SK-N-SH (cell line): ENCODE measurements around the gene NAE1. TPM values are rescaled to one million over a fixed set of nuclear protein-coding genes. Genes with fewer than 3 reads are reported as not detected.

ENCODE experiments used
- CTCF ChIA-PET: fragments of 300-600, 350-600 bp; formaldehyde crosslinking; extraction: SDS; loops from one replicate; lab custom pipeline; 2021; lab: Yijun Ruan, JAX
- POLR2A ChIA-PET: fragments of 350-600 bp; sonication (Branson Sonifier 250); formaldehyde crosslinking; extraction: SDS; loops from one replicate; lab custom pipeline; 2020; ENCODE audit warnings: antibody characterized with exemption, inconsistent platforms; lab: Yijun Ruan, JAX
- DNase-seq: peaks from one replicate; pipeline ENCODE4 v3.0.0; 2012
- H2AFZ ChIP-seq: fragments of 200-600 bp; sonication (generic); 2 replicates; pipeline ENCODE4 v1.8.1; 2016; ENCODE audit warnings: antibody characterized with exemption, mild to moderate bottlenecking, low read depth
- H3F3A ChIP-seq: fragments of 200-600 bp; sonication (generic); replicated peaks from 2 replicates; pipeline ENCODE3; 2016; ENCODE audit warnings: antibody characterized with exemption, mild to moderate bottlenecking; ENCODE audit not compliant: insufficient read depth
- H3K27ac ChIP-seq, 2 experiments: fragments of 200-500 bp in 1 of 2; fragments of 200-600 bp in 1 of 2; sonication (Bioruptor generic) in 1 of 2; sonication (generic), shearing (Covaris generic) in 1 of 2; 2 replicates each; pipeline versions ENCODE4 v1.5.1 to v1.6.1; 2014 to 2016; ENCODE audit warnings: low read depth in 2 of 2, inconsistent platforms in 1 of 2, low read length in 1 of 2, mild to moderate bottlenecking in 1 of 2, mixed read lengths in 1 of 2
- H3K27me3 ChIP-seq: fragments of 200-600 bp; sonication (generic), shearing (Covaris generic); 2 replicates; pipeline ENCODE4 v1.6.1; 2016; ENCODE audit warnings: mixed run types; ENCODE audit not compliant: insufficient read depth
- H3K36me3 ChIP-seq, 2 experiments: fragments of 200-500 bp in 1 of 2; fragments of 200-600 bp in 1 of 2; sonication (Bioruptor generic) in 1 of 2; sonication (generic) in 1 of 2; replicated peaks in 1 of 2; 2 replicates each; pipeline versions ENCODE3 to v1.5.1; 2014 to 2016; ENCODE audit warnings: low read length in 1 of 2, mild to moderate bottlenecking in 1 of 2; ENCODE audit not compliant: insufficient read depth in 2 of 2, control insufficient read depth in 1 of 2
- H3K4me1 ChIP-seq, 2 experiments: fragments of 200-500 bp in 1 of 2; fragments of 200-600 bp in 1 of 2; sonication (Bioruptor generic) in 1 of 2; sonication (generic), shearing (Covaris generic) in 1 of 2; 2 replicates each; pipeline versions ENCODE4 v1.5.1 to v1.6.1; 2014 to 2016; ENCODE audit warnings: low read depth in 1 of 2, low read length in 1 of 2, mixed run types in 1 of 2; ENCODE audit not compliant: insufficient read depth in 2 of 2, control insufficient read depth in 1 of 2
- H3K4me2 ChIP-seq: fragments of 200-600 bp; sonication (generic), shearing (Covaris generic); 2 replicates; pipeline ENCODE4 v1.6.1; 2017; ENCODE audit warnings: mixed run types
- H3K4me3 ChIP-seq, 2 experiments: fragments of 200-500 bp in 1 of 2; fragments of 200-600 bp in 1 of 2; sonication (Bioruptor generic) in 1 of 2; sonication (generic), shearing (Covaris generic) in 1 of 2; 2 replicates each; pipeline versions ENCODE4 v1.5.1 to v1.8.1; 2014 to 2016; ENCODE audit warnings: low read depth in 2 of 2, inconsistent platforms in 1 of 2, low read length in 1 of 2, mild to moderate bottlenecking in 1 of 2, mixed read lengths in 1 of 2, moderate library complexity in 1 of 2
- H3K79me2 ChIP-seq: fragments of 200-600 bp; sonication (generic); 2 replicates; pipeline ENCODE4 v1.8.1; 2017; ENCODE audit warnings: mild to moderate bottlenecking; ENCODE audit not compliant: insufficient read depth
- H3K9ac ChIP-seq: fragments of 200-600 bp; sonication (generic); 2 replicates; pipeline ENCODE4 v1.6.1; 2017; ENCODE audit warnings: mixed run types
- H3K9me2 ChIP-seq: fragments of 200-600 bp; sonication (generic); 2 replicates; pipeline ENCODE4 v1.6.1; 2017; ENCODE audit warnings: mixed run types
- H3K9me3 ChIP-seq: fragments of 200-600 bp; sonication (generic); 2 replicates; pipeline ENCODE4 v1.6.1; 2017; ENCODE audit warnings: mixed run types, mild to moderate bottlenecking, moderate library complexity
- H4K20me1 ChIP-seq: fragments of 200-600 bp; sonication (generic); 2 replicates; pipeline ENCODE4 v1.6.1; 2017; ENCODE audit warnings: mild to moderate bottlenecking, mixed run types; ENCODE audit not compliant: insufficient read depth
- EP300 ChIP-seq, 2 experiments: IDR thresholded peaks; 2 replicates each; pipeline versions ENCODE4 v1.4.0 to v1.6.1; 2012; ENCODE audit warnings: borderline replicate concordance in 1 of 2, low read depth in 1 of 2, low read length in 1 of 2
- EZH2phosphoT487 ChIP-seq: fragments of 200-600 bp; sonication (generic); IDR thresholded peaks from 2 replicates; pipeline ENCODE4 v1.6.1; 2017; ENCODE audit warnings: low read depth, mixed run types, mild to moderate bottlenecking, antibody characterized with exemption, moderate library complexity, borderline replicate concordance
- FOSL2 ChIP-seq: IDR thresholded peaks from 2 replicates; pipeline ENCODE4 v1.4.0; 2012; ENCODE audit warnings: low read depth, mild to moderate bottlenecking, moderate library complexity, borderline replicate concordance
- FOXJ3 ChIP-seq: sonication (generic); formaldehyde crosslinking; IDR thresholded peaks from 2 replicates; pipeline ENCODE4 v1.5.1; 2020; ENCODE audit warnings: mild to moderate bottlenecking, missing genetic modification reagents
- FOXM1 ChIP-seq: IDR thresholded peaks from 2 replicates; pipeline ENCODE4 v1.4.0; 2012; ENCODE audit warnings: low read depth, mild to moderate bottlenecking
- GABPA ChIP-seq: IDR thresholded peaks from 2 replicates; pipeline ENCODE4 v1.4.0; 2012; ENCODE audit warnings: low read depth, mild to moderate bottlenecking
- GATA2 ChIP-seq: sonication (generic); formaldehyde crosslinking; IDR thresholded peaks from 2 replicates; pipeline ENCODE4 v1.5.0; 2020; ENCODE audit warnings: mild to moderate bottlenecking, missing genetic modification reagents
- MEF2A ChIP-seq: IDR thresholded peaks from 2 replicates; pipeline ENCODE4 v1.4.0; 2012; ENCODE audit warnings: low read depth, borderline replicate concordance
- MXI1 ChIP-seq: IDR thresholded peaks from 2 replicates; pipeline ENCODE4 v1.6.1; 2012; ENCODE audit warnings: mild to moderate bottlenecking, low read depth, low read length, improper control_type of control experiment
- NFIC ChIP-seq: IDR thresholded peaks from 2 replicates; pipeline ENCODE4 v1.4.0; 2012; ENCODE audit warnings: borderline replicate concordance
- POLR2AphosphoS5 ChIP-seq: IDR thresholded peaks from 2 replicates; pipeline ENCODE4 v1.6.1; 2012; ENCODE audit warnings: low read depth, low read length
- RFX5 ChIP-seq: IDR thresholded peaks from 2 replicates; pipeline ENCODE4 v1.6.1; 2012; ENCODE audit warnings: mild to moderate bottlenecking, improper control_type of control experiment, low read length
- RXRA ChIP-seq: IDR thresholded peaks from 2 replicates; pipeline ENCODE4 v1.4.0; 2012; ENCODE audit warnings: low read depth, mild to moderate bottlenecking, borderline replicate concordance
- SIN3A ChIP-seq: IDR thresholded peaks from 2 replicates; pipeline ENCODE4 v1.6.1; 2012; ENCODE audit warnings: low read depth, mild to moderate bottlenecking, low read length, moderate library complexity, borderline replicate concordance
- SMC3 ChIP-seq: IDR thresholded peaks from 2 replicates; pipeline ENCODE4 v1.6.1; 2012; ENCODE audit warnings: low read depth, low read length, improper control_type of control experiment
- TAF1 ChIP-seq: IDR thresholded peaks from 2 replicates; pipeline ENCODE4 v1.6.1; 2012; ENCODE audit warnings: low read depth, mild to moderate bottlenecking, low read length, moderate library complexity, borderline replicate concordance
- TCF12 ChIP-seq: IDR thresholded peaks from 2 replicates; pipeline ENCODE4 v1.4.0; 2012
- TEAD4 ChIP-seq: IDR thresholded peaks from 2 replicates; pipeline ENCODE4 v1.4.0; 2012; ENCODE audit warnings: mild to moderate bottlenecking, borderline replicate concordance; ENCODE audit not compliant: insufficient read depth
- YY1 ChIP-seq: IDR thresholded peaks from 2 replicates; pipeline ENCODE4 v1.4.0; 2012; ENCODE audit warnings: low read depth, mild to moderate bottlenecking
- WGBS: methylation state at CpG from one replicate; pipeline ENCODE4 v1.1.6; 2017; ENCODE audit warnings: low lambda C conversion rate; 5-methylcytosine and 5-hydroxymethylcytosine counted together
- polyA plus RNA-seq, 3 experiments: library from polyadenylated mRNA; depleted of rRNA; stranded (reverse); fragments of >200 nt; gene quantifications; 2 replicates each; pipeline ENCODE4 v1.2.3, GENCODE V29; 2012
- TF ChIP-seq, protein P1 (sequence below): IDR thresholded peaks from 2 replicates; pipeline ENCODE4 v1.6.1; 2012; ENCODE audit warnings: mild to moderate bottlenecking, low read depth, low read length, moderate library complexity
- TF ChIP-seq, protein P2 (sequence below): fragments of 200-600 bp; sonication (generic); IDR thresholded peaks from 2 replicates; pipeline ENCODE4 v1.6.1; 2017; ENCODE audit warnings: antibody characterized with exemption, mild to moderate bottlenecking, moderate library complexity
- TF ChIP-seq, protein P3 (sequence below): fragments of 150-350 bp; IDR thresholded peaks from 2 replicates; pipeline ENCODE4 v1.6.1; 2016; ENCODE audit warnings: mild to moderate bottlenecking, low read depth, low read length
- TF ChIP-seq, protein P4 (sequence below): IDR thresholded peaks from 2 replicates; pipeline ENCODE4; 2012

Gene NAE1
- polyA plus RNA-seq, 1 of the 3 experiments (the other 2 are of a cell fraction), result 33.8 TPM

DNA sequence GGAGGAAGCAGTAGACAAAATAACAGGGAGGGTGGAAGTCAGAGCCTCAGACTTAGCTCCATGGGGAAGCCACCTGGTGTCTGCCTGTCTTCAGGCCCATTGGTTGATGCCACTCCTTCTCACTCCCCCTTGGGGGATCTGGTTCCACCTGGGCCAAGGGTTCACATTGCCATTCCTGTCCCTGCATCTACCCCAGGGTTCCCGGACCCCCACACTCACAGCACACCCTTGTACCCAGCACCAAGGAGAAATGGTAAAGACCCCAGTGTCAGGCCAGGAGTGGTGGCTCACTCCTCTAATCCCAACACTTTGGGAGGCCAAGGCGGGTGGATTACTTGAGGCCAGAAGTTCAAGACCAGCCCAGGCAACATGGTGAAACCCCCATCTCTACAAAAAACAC, 12.4 kb upstream of the NAE1 start:
- ChIA-PET CTCF (interaction anchor here (1.1 to 10.1 kb wide), 5 partner anchors 9 to 53 kb away, joined by 3 to 82 read pairs (median 5); partner anchors contain the start of gene NAE1), POLR2A (no interaction called here)
- H3K27me3 ChIP-seq, result peaks cover 15% of the 10 kb centered on the region; the same call in 1 of the 2 replicates

DNA sequence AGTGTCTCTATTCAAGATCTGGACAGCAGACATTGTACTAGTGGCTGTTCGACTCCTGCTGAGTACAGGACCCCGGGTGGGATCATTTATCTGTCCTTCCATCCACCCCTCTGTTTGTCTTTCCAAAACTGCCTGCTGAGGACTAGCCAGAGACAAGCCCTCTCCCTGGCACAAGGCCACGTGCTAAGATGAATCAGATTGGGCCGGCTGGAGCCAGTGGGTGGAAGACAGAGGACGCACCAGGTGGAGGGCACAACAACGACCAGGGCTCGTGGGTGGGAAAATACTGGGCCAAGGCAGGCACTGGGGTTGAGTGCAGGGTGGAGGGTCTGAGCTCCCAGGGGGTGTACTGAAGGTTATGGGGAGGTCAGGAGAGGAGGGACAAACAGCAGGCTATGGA, 12.0 kb upstream of the NAE1 start:
- no peaks in the 10 kb centered on the region for H4K20me1 ChIP-seq
- H3K9me3 ChIP-seq, result no peaks in the 10 kb centered on the region
- H3K36me3 ChIP-seq, result no peaks in the 10 kb centered on the region
- no peak overlapping the region for H3K27ac ChIP-seq
- no peaks in the 10 kb centered on the region for H3F3A ChIP-seq
- no peak overlapping the region for H2AFZ ChIP-seq
- H3K9ac ChIP-seq, result no peak overlapping the region
- H3K4me2 ChIP-seq, result no peak overlapping the region
- no peaks in the 10 kb centered on the region for H3K9me2 ChIP-seq
- peaks cover 15% of the 10 kb centered on the region; the same call in 1 of the 2 replicates for H3K27me3 ChIP-seq
- no peak overlapping the region for H3K4me3 ChIP-seq
- peaks cover 0 to 8% of the 10 kb centered on the region in 2 experiments; a peak in 1 of 4 replicates for H3K4me1 ChIP-seq
- ChIA-PET POLR2A (no interaction called here), CTCF (interaction anchor here (1.0 to 10.1 kb wide), 6 partner anchors 9 to 192 kb away, joined by 3 to 82 read pairs (median 6); partner anchors contain the start of gene NAE1)
- H3K79me2 ChIP-seq, result no peaks in the 10 kb centered on the region
- DNase-seq, result peak; percentile 48
- 73% methylated on average over 7 of the region's 7 CpGs for WGBS
- no peak for TF ChIP-seq RFX5
- no peak for TF ChIP-seq TCF12
- no peak for TF ChIP-seq SMC3
- no peak for TF ChIP-seq FOSL2
- TF ChIP-seq NFIC, result no peak
- TF ChIP-seq GATA2 (CRISPR knock-in tag), result no peak
- TF ChIP-seq FOXM1, result no peak
- TF ChIP-seq, protein P1, sequence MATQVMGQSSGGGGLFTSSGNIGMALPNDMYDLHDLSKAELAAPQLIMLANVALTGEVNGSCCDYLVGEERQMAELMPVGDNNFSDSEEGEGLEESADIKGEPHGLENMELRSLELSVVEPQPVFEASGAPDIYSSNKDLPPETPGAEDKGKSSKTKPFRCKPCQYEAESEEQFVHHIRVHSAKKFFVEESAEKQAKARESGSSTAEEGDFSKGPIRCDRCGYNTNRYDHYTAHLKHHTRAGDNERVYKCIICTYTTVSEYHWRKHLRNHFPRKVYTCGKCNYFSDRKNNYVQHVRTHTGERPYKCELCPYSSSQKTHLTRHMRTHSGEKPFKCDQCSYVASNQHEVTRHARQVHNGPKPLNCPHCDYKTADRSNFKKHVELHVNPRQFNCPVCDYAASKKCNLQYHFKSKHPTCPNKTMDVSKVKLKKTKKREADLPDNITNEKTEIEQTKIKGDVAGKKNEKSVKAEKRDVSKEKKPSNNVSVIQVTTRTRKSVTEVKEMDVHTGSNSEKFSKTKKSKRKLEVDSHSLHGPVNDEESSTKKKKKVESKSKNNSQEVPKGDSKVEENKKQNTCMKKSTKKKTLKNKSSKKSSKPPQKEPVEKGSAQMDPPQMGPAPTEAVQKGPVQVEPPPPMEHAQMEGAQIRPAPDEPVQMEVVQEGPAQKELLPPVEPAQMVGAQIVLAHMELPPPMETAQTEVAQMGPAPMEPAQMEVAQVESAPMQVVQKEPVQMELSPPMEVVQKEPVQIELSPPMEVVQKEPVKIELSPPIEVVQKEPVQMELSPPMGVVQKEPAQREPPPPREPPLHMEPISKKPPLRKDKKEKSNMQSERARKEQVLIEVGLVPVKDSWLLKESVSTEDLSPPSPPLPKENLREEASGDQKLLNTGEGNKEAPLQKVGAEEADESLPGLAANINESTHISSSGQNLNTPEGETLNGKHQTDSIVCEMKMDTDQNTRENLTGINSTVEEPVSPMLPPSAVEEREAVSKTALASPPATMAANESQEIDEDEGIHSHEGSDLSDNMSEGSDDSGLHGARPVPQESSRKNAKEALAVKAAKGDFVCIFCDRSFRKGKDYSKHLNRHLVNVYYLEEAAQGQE, result no peak
- TF ChIP-seq FOXJ3 (CRISPR knock-in tag), result no peak

More for the DNA sequence above, 12.4 kb upstream of the NAE1 start:
- no peaks in the 10 kb centered on the region for H3K36me3 ChIP-seq
- H3K9me2 ChIP-seq, result no peaks in the 10 kb centered on the region
- WGBS, result 92% methylated on average over 2 of the region's 2 CpGs
- H3K4me1 ChIP-seq, result peaks cover 0 to 8% of the 10 kb centered on the region in 2 experiments; a peak in 1 of 4 replicates
- DNase-seq, result no peak
- H2AFZ ChIP-seq, result no peak overlapping the region
- H3F3A ChIP-seq, result no peaks in the 10 kb centered on the region
- H3K4me3 ChIP-seq, result no peak overlapping the region
- no peak overlapping the region for H3K4me2 ChIP-seq
- no peak for TF ChIP-seq MXI1
- no peak for TF ChIP-seq SIN3A
- TF ChIP-seq, protein P2, sequence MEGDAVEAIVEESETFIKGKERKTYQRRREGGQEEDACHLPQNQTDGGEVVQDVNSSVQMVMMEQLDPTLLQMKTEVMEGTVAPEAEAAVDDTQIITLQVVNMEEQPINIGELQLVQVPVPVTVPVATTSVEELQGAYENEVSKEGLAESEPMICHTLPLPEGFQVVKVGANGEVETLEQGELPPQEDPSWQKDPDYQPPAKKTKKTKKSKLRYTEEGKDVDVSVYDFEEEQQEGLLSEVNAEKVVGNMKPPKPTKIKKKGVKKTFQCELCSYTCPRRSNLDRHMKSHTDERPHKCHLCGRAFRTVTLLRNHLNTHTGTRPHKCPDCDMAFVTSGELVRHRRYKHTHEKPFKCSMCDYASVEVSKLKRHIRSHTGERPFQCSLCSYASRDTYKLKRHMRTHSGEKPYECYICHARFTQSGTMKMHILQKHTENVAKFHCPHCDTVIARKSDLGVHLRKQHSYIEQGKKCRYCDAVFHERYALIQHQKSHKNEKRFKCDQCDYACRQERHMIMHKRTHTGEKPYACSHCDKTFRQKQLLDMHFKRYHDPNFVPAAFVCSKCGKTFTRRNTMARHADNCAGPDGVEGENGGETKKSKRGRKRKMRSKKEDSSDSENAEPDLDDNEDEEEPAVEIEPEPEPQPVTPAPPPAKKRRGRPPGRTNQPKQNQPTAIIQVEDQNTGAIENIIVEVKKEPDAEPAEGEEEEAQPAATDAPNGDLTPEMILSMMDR, result no peak
- TF ChIP-seq EZH2phosphoT487, result no peak
- TF ChIP-seq GABPA, result no peak
- TF ChIP-seq EP300 (IDR thresholded peaks at IDR 0.05; ENCODE audit: borderline replicate concordance in 1 of 2, low read depth in 1 of 2, low read length in 1 of 2), result no peak
- TF ChIP-seq YY1, result no peak
- TF ChIP-seq TEAD4, result no peak
- TF ChIP-seq MEF2A, result no peak
- TF ChIP-seq, protein P3, sequence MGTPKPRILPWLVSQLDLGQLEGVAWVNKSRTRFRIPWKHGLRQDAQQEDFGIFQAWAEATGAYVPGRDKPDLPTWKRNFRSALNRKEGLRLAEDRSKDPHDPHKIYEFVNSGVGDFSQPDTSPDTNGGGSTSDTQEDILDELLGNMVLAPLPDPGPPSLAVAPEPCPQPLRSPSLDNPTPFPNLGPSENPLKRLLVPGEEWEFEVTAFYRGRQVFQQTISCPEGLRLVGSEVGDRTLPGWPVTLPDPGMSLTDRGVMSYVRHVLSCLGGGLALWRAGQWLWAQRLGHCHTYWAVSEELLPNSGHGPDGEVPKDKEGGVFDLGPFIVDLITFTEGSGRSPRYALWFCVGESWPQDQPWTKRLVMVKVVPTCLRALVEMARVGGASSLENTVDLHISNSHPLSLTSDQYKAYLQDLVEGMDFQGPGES, result no peak
- TF ChIP-seq GATA2 (CRISPR knock-in tag), result no peak
- TF ChIP-seq POLR2AphosphoS5, result no peak
- TF ChIP-seq TAF1, result no peak
- TF ChIP-seq, protein P4, sequence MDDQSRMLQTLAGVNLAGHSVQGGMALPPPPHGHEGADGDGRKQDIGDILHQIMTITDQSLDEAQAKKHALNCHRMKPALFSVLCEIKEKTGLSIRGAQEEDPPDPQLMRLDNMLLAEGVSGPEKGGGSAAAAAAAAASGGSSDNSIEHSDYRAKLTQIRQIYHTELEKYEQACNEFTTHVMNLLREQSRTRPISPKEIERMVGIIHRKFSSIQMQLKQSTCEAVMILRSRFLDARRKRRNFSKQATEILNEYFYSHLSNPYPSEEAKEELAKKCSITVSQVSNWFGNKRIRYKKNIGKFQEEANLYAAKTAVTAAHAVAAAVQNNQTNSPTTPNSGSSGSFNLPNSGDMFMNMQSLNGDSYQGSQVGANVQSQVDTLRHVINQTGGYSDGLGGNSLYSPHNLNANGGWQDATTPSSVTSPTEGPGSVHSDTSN, result no peak
- no peak for TF ChIP-seq RXRA
- no peak for TF ChIP-seq FOXM1
- no peak for TF ChIP-seq FOXJ3 (CRISPR knock-in tag)
- no peak overlapping the region for H3K9ac ChIP-seq
- H3K79me2 ChIP-seq, result no peaks in the 10 kb centered on the region
- no peaks in the 10 kb centered on the region for H3K9me3 ChIP-seq
- no peak overlapping the region for H3K27ac ChIP-seq
- no peaks in the 10 kb centered on the region for H4K20me1 ChIP-seq
